ENCODE data around the gene GIMAP1. TPM values are rescaled to one million over a fixed set of nuclear protein-coding genes. Genes with fewer than 3 reads are reported as not detected.

The GIMAP1 gene
- total and polyA plus RNA-seq, 2 of the 8 experiments (the other 6 are each of a cell fraction or from before 2014, with no cell fraction given) = not detected

GRCh38 chr7:150728011-150728410 lies 11.6 kb downstream of the GIMAP1 start:
- H3K4me1 ChIP-seq (replicated peaks in 1 of 4; ENCODE audit: control insufficient read depth in 3 of 4, insufficient read depth in 4 of 4, low read length in 3 of 4) = no peaks in the 10 kb centered on the region
- H2BK12ac ChIP-seq (ENCODE audit: low read depth, low read length) = no peak overlapping the region
- H4K5ac ChIP-seq (ENCODE audit: insufficient read length, low read depth, low read length) = no peak overlapping the region
- H3K9ac ChIP-seq (replicated peaks in 1 of 4; ENCODE audit: extremely low read depth in 1 of 4, low read depth in 3 of 4, low read length in 3 of 4) = no peak overlapping the region
- H3K56ac ChIP-seq (replicated peaks; ENCODE audit: insufficient read length, low read depth, low read length) = no peak overlapping the region
- no peak overlapping the region for H3K23ac ChIP-seq (ENCODE audit: insufficient read length)
- no peak overlapping the region for H3K4me2 ChIP-seq (ENCODE audit: insufficient read depth in 1 of 2, low read depth in 2 of 2, low read length in 2 of 2)
- no peaks in the 10 kb centered on the region for H3K79me2 ChIP-seq (ENCODE audit: control insufficient read depth in 1 of 2, insufficient read depth in 2 of 2, low read length in 2 of 2)
- no peak overlapping the region for H4K91ac ChIP-seq (replicated peaks; ENCODE audit: insufficient read length, low read length)
- no peaks in the 10 kb centered on the region for H3K79me1 ChIP-seq (ENCODE audit: low read depth, low read length)
- H3K4ac ChIP-seq (replicated peaks; ENCODE audit: insufficient read length, low read depth, low read length) = no peak overlapping the region
- no peaks in the 10 kb centered on the region for H3K23me2 ChIP-seq (ENCODE audit: low read depth, low read length)
- H3K27me3 ChIP-seq (replicated peaks in 1 of 4; ENCODE audit: control insufficient read depth in 3 of 4, extremely low read depth in 1 of 4, insufficient read depth in 3 of 4, low read length in 3 of 4) = peaks cover 19 to 39% (median 30%) of the 10 kb centered on the region in 4 experiments
- H2BK5ac ChIP-seq (ENCODE audit: low read depth, low read length) = no peak overlapping the region
- no peak overlapping the region for H3K27ac ChIP-seq (ENCODE audit: low read depth, low read length)
- no peak overlapping the region for H2BK15ac ChIP-seq (ENCODE audit: low read length)
- H2BK120ac ChIP-seq (replicated peaks; ENCODE audit: low read depth, low read length) = no peak overlapping the region
- ChIA-PET POLR2A (ENCODE audit: partially characterized antibody) (no interaction called here), CTCF (ENCODE audit: partially characterized antibody) (no interaction called here)
- H3K36me3 ChIP-seq (ENCODE audit: control insufficient read depth in 2 of 4, insufficient read depth in 4 of 4, low read length in 3 of 4) = no peaks in the 10 kb centered on the region
- DNase-seq (ENCODE audit: low read depth in 1 of 2, low spot score in 2 of 2) (no peak), FAIRE-seq (no peak)
- no peak overlapping the region for H4K8ac ChIP-seq (ENCODE audit: extremely low read depth, insufficient read depth, low read length)
- no peak overlapping the region for H2AFZ ChIP-seq (ENCODE audit: low read length)
- H3K4me3 ChIP-seq (ENCODE audit: extremely low read depth in 1 of 4, insufficient read depth in 2 of 4, low read depth in 3 of 4, low read length in 4 of 4) = no peak overlapping the region
- no peak overlapping the region for H3K14ac ChIP-seq (ENCODE audit: insufficient read length)
- no peak overlapping the region for H2AK5ac ChIP-seq (ENCODE audit: low read depth, low read length)
- peaks cover 0 to 3% of the 10 kb centered on the region in 2 experiments for H4K20me1 ChIP-seq (replicated peaks in 1 of 2; ENCODE audit: control insufficient read depth in 1 of 2, insufficient read depth in 2 of 2, low read length in 2 of 2)
- H3K9me3 ChIP-seq (ENCODE audit: insufficient read depth in 2 of 2, low read depth in 1 of 2, low read length in 1 of 2) = peaks cover 8 to 10% of the 10 kb centered on the region in 2 experiments; a peak in 2 of 4 replicates
- no peak overlapping the region for H2BK20ac ChIP-seq (ENCODE audit: low read length)
- H3K18ac ChIP-seq (ENCODE audit: extremely low read depth, low read length) = no peak overlapping the region
- TF ChIP-seq CHD1 (IDR thresholded peaks at IDR 0.05; ENCODE audit: low read depth, low read length) (no peak), BACH1 (IDR thresholded peaks at IDR 0.05; ENCODE audit: low read length) (no peak), SUZ12 (IDR thresholded peaks at IDR 0.05; ENCODE audit: low read length) (no peak), NRF1 (IDR thresholded peaks at IDR 0.05; ENCODE audit: low read depth, low read length) (no peak), EZH2 (IDR thresholded peaks at IDR 0.05; ENCODE audit: low read depth, low read length, severe bottlenecking) (no peak), KDM5A (IDR thresholded peaks at IDR 0.05; ENCODE audit: low read length) (no peak), CEBPB (IDR thresholded peaks at IDR 0.05; ENCODE audit: low read depth, low read length) (no peak), BCL11A (IDR thresholded peaks at IDR 0.05; ENCODE audit: low read depth in 2 of 2, low read length in 2 of 2) (no peak), CTBP2 (IDR thresholded peaks at IDR 0.05; ENCODE audit: borderline replicate concordance, insufficient read depth, insufficient read length, low read length) (no peak), EGR1 (IDR thresholded peaks at IDR 0.05; ENCODE audit: borderline replicate concordance, low read depth, low read length) (no peak), ZNF274 (IDR thresholded peaks at IDR 0.05; ENCODE audit: borderline replicate concordance, extremely low read depth, low read length) (no peak), TBP (IDR thresholded peaks at IDR 0.05; ENCODE audit: low read depth, low read length) (no peak)
- TF ChIP-seq, protein P1, sequence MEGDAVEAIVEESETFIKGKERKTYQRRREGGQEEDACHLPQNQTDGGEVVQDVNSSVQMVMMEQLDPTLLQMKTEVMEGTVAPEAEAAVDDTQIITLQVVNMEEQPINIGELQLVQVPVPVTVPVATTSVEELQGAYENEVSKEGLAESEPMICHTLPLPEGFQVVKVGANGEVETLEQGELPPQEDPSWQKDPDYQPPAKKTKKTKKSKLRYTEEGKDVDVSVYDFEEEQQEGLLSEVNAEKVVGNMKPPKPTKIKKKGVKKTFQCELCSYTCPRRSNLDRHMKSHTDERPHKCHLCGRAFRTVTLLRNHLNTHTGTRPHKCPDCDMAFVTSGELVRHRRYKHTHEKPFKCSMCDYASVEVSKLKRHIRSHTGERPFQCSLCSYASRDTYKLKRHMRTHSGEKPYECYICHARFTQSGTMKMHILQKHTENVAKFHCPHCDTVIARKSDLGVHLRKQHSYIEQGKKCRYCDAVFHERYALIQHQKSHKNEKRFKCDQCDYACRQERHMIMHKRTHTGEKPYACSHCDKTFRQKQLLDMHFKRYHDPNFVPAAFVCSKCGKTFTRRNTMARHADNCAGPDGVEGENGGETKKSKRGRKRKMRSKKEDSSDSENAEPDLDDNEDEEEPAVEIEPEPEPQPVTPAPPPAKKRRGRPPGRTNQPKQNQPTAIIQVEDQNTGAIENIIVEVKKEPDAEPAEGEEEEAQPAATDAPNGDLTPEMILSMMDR (IDR thresholded peaks at IDR 0.05; ENCODE audit: control extremely low read depth in 1 of 3, insufficient read depth in 1 of 3, low read depth in 1 of 3, low read length in 3 of 3) = no peak

Measured in H1 (cell line).